ENCODE measurements around the gene TRERF1.

TRERF1 gene

DNA sequence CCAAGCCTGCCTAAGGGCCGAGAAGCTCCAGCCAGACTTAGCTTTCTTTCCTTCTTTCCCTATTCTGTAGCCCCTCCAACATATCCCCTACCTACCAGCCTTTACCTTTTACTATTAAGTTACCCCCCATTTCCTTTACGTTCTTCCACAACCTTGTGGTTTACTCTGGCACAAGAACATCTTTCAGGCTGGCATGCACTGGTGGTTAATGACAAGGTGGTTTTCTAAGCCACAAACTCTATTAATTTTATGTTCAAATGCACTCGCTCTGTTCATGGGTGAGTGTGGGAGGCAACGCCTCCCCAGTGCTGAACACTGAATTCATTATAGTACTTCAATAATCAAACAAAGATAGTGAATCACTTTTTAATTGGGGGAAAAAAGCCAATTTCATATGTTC lies 64.4 kb downstream of the TRERF1 start:
- in situ Hi-C loops (cut with MboI; ENCODE audit: low sequenced_read_pairs, unreplicated experiment), result no loop called here
- DNase-seq (ENCODE audit: low spot score), result no peak
- TF ChIP-seq, protein P1, sequence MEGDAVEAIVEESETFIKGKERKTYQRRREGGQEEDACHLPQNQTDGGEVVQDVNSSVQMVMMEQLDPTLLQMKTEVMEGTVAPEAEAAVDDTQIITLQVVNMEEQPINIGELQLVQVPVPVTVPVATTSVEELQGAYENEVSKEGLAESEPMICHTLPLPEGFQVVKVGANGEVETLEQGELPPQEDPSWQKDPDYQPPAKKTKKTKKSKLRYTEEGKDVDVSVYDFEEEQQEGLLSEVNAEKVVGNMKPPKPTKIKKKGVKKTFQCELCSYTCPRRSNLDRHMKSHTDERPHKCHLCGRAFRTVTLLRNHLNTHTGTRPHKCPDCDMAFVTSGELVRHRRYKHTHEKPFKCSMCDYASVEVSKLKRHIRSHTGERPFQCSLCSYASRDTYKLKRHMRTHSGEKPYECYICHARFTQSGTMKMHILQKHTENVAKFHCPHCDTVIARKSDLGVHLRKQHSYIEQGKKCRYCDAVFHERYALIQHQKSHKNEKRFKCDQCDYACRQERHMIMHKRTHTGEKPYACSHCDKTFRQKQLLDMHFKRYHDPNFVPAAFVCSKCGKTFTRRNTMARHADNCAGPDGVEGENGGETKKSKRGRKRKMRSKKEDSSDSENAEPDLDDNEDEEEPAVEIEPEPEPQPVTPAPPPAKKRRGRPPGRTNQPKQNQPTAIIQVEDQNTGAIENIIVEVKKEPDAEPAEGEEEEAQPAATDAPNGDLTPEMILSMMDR (IDR thresholded peaks at IDR 0.05; ENCODE audit: borderline replicate concordance, control extremely low read depth, extremely low read depth, insufficient read depth, missing control alignments), result no peak

DNA sequence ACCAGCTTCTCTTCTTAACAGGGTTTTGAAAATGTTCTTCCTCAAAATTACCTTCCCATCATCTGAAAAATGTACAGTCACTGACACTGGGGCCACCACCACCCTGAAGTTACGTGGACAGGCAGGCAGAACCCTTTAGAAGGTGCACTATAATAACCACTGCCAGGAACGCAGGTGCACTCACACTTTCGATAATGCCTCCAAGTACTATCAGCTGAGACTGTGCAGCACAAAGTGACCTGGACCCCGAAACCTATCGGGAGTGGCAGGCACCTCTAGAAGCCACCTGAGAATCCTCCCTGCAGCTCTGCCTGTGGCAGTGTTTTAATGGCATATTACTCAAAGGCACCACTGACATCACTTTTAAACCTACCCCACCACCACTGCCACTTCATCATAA lies 66.4 kb downstream of the TRERF1 start:
- DNase-seq (ENCODE audit: low spot score), result no peak
- in situ Hi-C loops (cut with MboI; ENCODE audit: low sequenced_read_pairs, unreplicated experiment), result no loop called here
- TF ChIP-seq, protein P1 (IDR thresholded peaks at IDR 0.05; ENCODE audit: borderline replicate concordance, control extremely low read depth, extremely low read depth, insufficient read depth, missing control alignments), result no peak

DNA sequence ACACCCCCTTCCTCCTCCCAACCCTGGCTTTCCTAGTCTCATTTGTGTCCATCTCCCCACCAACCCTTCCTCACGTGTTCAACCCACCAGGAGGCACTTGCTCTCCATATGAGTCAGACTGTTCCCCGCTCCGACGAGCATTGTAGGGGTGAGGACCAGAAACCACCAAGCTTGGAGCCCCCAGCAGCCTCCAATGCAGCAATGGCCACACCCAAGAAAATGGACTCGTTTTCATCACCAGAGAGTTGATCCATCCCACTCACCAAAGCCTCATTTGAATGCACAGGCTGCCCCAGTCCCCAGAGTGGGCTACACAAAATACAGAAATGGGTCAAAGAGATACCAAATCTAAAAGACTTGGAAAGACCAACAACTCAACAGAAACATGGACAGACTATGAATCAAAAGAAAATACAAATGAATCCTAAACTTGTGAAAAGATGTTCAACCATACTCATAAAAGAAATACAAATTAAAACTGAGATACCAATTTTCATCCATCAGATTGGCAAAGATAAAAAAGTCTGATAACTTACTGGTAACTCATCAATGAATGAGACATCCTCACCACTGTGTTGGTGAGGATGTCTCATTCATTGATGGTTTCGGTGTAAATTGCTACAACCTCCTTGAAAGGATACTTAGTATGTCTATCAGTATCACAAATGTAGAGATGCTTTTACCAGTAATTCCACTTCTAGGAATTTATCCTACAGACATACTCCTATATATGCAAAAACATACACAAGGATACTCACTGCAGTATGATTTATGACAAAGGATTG lies 68.1 kb downstream of the TRERF1 start:
- TF ChIP-seq, protein P1 (IDR thresholded peaks at IDR 0.05; ENCODE audit: borderline replicate concordance, control extremely low read depth, extremely low read depth, insufficient read depth, missing control alignments), result no peak
- DNase-seq (ENCODE audit: low spot score), result no peak
- in situ Hi-C loops (cut with MboI; ENCODE audit: low sequenced_read_pairs, unreplicated experiment), result no loop called here

GRCh38 chr6:42381850-42382249 lies 69.9 kb downstream of the TRERF1 start:
- no peak for DNase-seq (ENCODE audit: low spot score)
- in situ Hi-C loops (cut with MboI; ENCODE audit: low sequenced_read_pairs, unreplicated experiment), result no loop called here
- TF ChIP-seq, protein P1 (IDR thresholded peaks at IDR 0.05; ENCODE audit: borderline replicate concordance, control extremely low read depth, extremely low read depth, insufficient read depth, missing control alignments), result no peak

DNA sequence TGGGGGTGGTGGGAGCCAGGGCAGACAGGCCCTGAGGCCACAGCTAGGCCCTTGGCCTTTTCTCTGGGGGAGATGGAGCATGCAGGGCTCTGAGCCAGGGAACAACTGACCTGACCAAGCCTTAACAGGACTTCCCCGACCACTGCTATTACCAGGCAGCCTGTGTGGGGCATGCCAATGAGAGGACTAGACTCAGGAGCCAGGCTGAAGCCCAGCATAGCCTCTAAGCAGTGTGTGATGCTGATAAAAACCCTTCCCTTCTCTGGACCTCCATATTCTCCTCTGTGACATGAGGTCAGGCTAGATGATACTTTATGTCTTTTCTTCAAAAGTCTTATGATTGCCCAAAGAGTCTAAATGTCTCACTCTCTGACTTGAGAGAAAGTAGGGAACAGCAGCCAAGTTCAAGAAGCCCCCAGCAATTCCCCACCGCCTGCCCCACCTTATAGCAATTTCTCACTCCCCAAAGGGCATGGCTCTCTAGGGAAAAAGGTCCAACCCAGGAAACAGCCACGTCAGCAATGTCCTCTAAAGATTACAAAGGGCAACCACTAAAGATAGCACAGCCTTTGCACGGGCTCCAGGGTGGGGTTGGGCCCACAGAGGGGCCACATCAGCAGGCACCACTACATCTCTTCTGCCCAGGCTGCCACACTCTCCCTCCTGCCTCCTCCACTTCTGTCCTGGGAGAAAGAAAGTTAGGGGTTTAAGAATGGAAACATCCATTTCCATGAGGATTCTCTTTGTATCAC lies 71.3 kb downstream of the TRERF1 start:
- no peak for DNase-seq (ENCODE audit: low spot score)
- TF ChIP-seq, protein P1 (IDR thresholded peaks at IDR 0.05; ENCODE audit: borderline replicate concordance, control extremely low read depth, extremely low read depth, insufficient read depth, missing control alignments), result no peak
- in situ Hi-C loops (cut with MboI; ENCODE audit: low sequenced_read_pairs, unreplicated experiment), result no loop called here

DNA sequence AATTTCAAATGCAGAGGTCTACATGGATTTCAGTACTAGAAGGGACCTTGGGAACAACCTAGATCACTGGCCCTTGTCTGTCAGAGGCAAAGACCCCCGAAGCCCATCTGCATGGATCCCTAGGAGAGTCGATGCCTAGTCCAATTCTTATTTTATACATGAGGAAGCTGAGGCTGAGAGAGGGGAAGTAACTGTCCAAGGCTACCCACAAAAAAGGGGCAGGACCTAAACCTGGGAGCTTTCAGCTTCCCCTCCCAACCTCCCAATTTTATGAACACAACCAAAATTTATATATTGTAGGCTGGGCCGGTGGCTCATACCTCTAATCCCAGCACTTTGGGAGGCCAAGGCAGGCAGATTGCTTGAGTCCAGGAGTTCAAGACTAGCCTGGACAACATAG lies 73.2 kb downstream of the TRERF1 start:
- TF ChIP-seq, protein P1 (IDR thresholded peaks at IDR 0.05; ENCODE audit: borderline replicate concordance, control extremely low read depth, extremely low read depth, insufficient read depth, missing control alignments), result no peak
- in situ Hi-C loops (cut with MboI; ENCODE audit: low sequenced_read_pairs, unreplicated experiment), result no loop called here
- DNase-seq (ENCODE audit: low spot score), result no peak

Data from GM13976 (cell line).